SU-DHL-6 (cell line): ENCODE measurements around the gene FNIP2.

Experiments
- EZH2phosphoT487 ChIP-seq: fragments of 200-600 bp; sonication (generic), shearing (Covaris generic); conservative IDR thresholded peaks from 2 replicates; pipeline ENCODE4 v1.6.1; 2018; ENCODE audit warnings: mild to moderate bottlenecking, antibody characterized with exemption, low read length, moderate library complexity, mixed read lengths
- TF ChIP-seq, protein P1 (sequence below): fragments of 200-600 bp; sonication (generic); IDR thresholded peaks from one replicate; pipeline ENCODE4 v1.5.1; 2017; ENCODE audit warnings: antibody characterized with exemption, mild to moderate bottlenecking, low read length, moderate library complexity; ENCODE audit not compliant: insufficient read depth, poor library complexity, severe bottlenecking

- TF ChIP-seq, protein P1, sequence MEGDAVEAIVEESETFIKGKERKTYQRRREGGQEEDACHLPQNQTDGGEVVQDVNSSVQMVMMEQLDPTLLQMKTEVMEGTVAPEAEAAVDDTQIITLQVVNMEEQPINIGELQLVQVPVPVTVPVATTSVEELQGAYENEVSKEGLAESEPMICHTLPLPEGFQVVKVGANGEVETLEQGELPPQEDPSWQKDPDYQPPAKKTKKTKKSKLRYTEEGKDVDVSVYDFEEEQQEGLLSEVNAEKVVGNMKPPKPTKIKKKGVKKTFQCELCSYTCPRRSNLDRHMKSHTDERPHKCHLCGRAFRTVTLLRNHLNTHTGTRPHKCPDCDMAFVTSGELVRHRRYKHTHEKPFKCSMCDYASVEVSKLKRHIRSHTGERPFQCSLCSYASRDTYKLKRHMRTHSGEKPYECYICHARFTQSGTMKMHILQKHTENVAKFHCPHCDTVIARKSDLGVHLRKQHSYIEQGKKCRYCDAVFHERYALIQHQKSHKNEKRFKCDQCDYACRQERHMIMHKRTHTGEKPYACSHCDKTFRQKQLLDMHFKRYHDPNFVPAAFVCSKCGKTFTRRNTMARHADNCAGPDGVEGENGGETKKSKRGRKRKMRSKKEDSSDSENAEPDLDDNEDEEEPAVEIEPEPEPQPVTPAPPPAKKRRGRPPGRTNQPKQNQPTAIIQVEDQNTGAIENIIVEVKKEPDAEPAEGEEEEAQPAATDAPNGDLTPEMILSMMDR, result no peak
- no peak for TF ChIP-seq EZH2phosphoT487
These were observed 40.6 kb upstream of the FNIP2 start for GRCh38 chr4:158728236-158728635.
